ENCODE results near the gene FAT3.

The FAT3 gene

GRCh38 chr11:92227959-92228935 is 3.6 kb downstream of the FAT3 start:
- TF ChIP-seq CTCF (IDR thresholded peaks at IDR 0.05), result no peak
- no peak for TF ChIP-seq ZFX (IDR thresholded peaks at IDR 0.05; ENCODE audit: borderline replicate concordance)
- H3K27ac ChIP-seq, result no peak overlapping the region

GRCh38 chr11:92236856-92237255 is 12.2 kb downstream of the FAT3 start:
- TF ChIP-seq CTCF (IDR thresholded peaks at IDR 0.05) (no peak), ZFX (IDR thresholded peaks at IDR 0.05; ENCODE audit: borderline replicate concordance) (no peak)
- no peak overlapping the region for H3K27ac ChIP-seq

- no peak for TF ChIP-seq CTCF (IDR thresholded peaks at IDR 0.05)
- no peak for TF ChIP-seq ZFX (IDR thresholded peaks at IDR 0.05; ENCODE audit: borderline replicate concordance)
- H3K27ac ChIP-seq, result no peak overlapping the region
Measured at GRCh38 chr11:92240916-92241315, 16.3 kb downstream of the FAT3 start.

GRCh38 chr11:92245700-92246271 is 21.2 kb downstream of the FAT3 start:
- H3K27ac ChIP-seq, result no peak overlapping the region
- TF ChIP-seq CTCF (IDR thresholded peaks at IDR 0.05) (no peak), ZFX (IDR thresholded peaks at IDR 0.05; ENCODE audit: borderline replicate concordance) (no peak)

GRCh38 chr11:92246630-92247029 is 22.0 kb downstream of the FAT3 start:
- TF ChIP-seq ZFX (IDR thresholded peaks at IDR 0.05; ENCODE audit: borderline replicate concordance), result no peak
- no peak for TF ChIP-seq CTCF (IDR thresholded peaks at IDR 0.05)
- no peak overlapping the region for H3K27ac ChIP-seq

- no peak overlapping the region for H3K27ac ChIP-seq
- TF ChIP-seq ZFX (IDR thresholded peaks at IDR 0.05; ENCODE audit: borderline replicate concordance) (no peak), CTCF (IDR thresholded peaks at IDR 0.05) (no peak)
Measured at GRCh38 chr11:92249156-92249753, 24.6 kb downstream of the FAT3 start.

Data from 22Rv1 (cell line).